HUDEP-2 (cell line): ENCODE data around the gene OR4K2.
A peak's percentile ranks its signal among the peaks of the same experiment; 100 is the strongest.
"Not testable (repeated sequence)": the region's sequence is repeated elsewhere in the genome, so short reads cannot be mapped to it uniquely, and the experiment has no call there.

Source experiments
- DNase-seq, 76 experiments: peaks; one replicate each; lab custom pipeline; 2025; ENCODE audit not compliant: unreplicated experiment in 76 of 76; lab: John Stamatoyannopoulos, UW

The OR4K2 gene

GRCh38 chr14:19874842-19875241 lies at the start of gene OR4K2:
Gene OR4K2 (plus strand): TSS chr14:19875142. CDS start chr14:19876268, 1,126 bp downstream.
- DNase-seq = no peak

DNA sequence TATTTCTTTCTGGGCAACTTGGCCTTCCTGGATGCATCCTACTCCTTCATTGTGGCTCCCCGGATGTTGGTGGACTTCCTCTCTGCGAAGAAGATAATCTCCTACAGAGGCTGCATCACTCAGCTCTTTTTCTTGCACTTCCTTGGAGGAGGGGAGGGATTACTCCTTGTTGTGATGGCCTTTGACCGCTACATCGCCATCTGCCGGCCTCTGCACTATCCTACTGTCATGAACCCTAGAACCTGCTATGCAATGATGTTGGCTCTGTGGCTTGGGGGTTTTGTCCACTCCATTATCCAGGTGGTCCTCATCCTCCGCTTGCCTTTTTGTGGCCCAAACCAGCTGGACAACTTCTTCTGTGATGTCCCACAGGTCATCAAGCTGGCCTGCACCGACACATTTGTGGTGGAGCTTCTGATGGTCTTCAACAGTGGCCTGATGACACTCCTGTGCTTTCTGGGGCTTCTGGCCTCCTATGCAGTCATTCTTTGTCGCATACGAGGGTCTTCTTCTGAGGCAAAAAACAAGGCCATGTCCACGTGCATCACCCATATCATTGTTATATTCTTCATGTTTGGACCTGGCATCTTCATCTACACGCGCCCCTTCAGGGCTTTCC lies 47.2 kb upstream of the OR4K2 start:
- not testable (repeated sequence) for DNase-seq

DNA sequence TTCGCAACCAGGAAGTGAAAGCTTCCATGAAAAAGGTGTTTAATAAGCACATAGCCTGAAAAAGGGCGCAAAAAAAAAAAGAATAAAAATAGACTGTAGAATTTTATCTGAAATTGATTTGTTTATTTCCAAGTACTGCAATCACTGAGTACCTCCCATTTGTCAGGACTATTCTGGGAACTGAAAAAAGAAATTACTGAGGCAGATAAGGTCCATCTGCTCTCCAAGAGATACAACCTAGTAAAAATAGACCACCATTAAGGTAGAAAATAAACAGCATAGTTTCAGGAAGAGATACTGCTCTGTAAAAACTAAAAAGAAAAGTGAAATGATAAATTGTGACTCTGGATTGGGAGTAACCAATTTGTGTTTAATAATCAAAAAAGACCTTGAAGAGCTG lies 46.6 kb upstream of the OR4K2 start:
- no peak for DNase-seq

DNA sequence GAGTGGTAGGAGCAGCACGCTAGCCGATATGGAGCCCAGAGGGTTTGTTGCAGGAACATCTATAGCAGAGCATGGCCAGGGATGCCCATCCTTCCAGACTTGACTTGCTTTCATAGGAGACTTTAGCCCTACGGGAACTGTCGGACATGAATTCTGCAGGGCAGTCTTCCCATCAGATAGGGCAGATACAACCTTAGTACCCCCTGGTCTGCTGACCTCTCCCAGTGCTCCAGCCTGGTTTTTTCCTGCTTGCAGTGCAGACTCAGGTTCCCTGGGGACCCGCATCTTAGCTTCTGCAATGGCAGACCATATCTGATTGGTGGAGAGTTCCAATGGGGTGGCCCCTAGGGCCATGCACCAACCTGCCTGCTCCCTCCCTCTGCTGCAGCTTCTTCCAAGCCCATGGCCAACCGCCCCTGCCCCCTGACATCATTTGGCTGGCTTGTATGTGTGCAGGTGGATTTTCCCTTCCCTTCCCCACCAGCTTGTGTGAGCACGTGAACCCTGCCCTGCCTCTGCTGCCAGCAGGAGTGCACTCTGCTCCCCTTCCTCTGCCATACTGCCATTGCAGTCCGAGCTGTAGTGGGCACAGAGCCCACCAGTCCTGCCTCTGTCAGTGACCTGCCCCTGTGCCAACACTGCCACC lies 40.6 kb upstream of the OR4K2 start:
- DNase-seq = not testable (repeated sequence)

GRCh38 chr14:19838433-19838832 lies 36.5 kb upstream of the OR4K2 start:
- no peak for DNase-seq

GRCh38 chr14:19851365-19851764 lies 23.6 kb upstream of the OR4K2 start:
- DNase-seq = no peak

DNA sequence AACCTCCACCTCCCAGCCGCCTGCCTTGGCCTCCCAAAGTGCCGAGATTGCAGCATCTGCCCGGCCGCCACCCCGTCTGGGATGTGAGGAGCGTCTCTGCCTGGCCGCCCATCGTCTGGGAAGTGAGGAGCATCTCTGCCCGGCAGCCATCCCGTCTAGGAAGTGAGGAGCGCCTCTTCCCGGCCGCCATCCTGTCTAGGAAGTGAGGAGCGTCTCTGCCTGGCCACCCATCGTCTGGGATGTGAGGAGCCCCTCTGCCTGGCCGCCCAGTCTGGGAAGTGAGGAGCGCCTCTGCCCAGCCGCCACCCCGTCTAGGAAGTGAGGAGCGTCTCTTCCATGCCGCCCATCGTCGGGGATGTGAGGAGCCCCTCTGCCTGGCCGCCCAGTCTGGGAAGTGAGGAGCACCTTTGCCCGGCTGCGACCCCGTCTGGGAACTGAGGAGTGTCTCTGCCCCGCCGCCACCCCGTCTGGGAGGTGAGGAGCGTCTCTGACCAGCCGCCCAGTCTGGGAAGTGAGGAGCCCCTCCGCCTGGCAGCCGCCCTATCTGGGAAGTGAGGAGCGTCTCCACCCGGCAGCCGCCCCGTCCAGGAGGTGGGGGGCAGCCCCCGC lies 8.8 kb upstream of the OR4K2 start:
- not testable (repeated sequence) for DNase-seq

DNA sequence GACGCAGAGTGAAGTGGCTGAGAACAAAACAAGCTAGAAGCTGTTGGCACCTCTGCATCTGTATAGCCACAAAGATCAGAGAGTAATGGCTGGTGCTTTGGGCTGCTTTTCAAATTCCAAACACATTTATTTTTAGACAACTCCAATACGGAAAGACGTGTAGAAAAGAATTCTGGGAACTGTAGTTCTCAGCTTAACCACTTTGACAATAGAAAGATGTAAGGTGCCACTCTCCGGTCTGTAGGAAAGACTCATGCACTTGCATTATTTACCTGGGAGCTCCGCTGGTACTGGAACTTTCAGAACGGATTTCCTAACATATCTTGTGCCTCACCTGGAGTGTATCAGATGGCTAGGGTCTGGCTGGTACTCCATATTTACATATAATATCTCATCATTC lies 1.8 kb upstream of the OR4K2 start:
- no peak for DNase-seq

- peak in 9 of 76 experiments; percentile 1 to 38 (median 7) for DNase-seq
Observed at GRCh38 chr14:19878029-19878642, 3.2 kb downstream of the OR4K2 start.

GRCh38 chr14:19895282-19895681 lies 20.3 kb downstream of the OR4K2 start:
- no peak for DNase-seq

- DNase-seq = no peak
Observed at GRCh38 chr14:19900999-19901398, 26.1 kb downstream of the OR4K2 start.

GRCh38 chr14:19902409-19902808 lies 27.5 kb downstream of the OR4K2 start:
- DNase-seq = no peak

DNA sequence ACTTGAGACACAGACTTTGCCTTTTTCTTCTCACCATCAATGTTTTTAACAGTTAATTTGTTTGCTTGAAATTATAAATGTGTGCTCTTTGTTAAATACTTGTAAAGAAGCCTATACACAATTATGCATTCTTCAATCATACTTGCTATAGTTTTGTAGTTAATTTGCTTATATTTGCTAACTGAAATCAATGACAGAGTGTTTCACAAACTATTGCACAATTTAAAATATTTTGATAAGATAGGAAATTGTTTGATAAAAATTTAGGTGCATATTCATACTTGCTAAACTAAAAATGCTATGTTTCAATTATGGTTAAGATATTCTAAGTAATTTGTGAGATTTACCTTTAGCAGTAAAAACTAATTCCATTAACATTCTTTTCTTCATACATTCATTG lies 31.7 kb downstream of the OR4K2 start:
- DNase-seq = no peak

DNA sequence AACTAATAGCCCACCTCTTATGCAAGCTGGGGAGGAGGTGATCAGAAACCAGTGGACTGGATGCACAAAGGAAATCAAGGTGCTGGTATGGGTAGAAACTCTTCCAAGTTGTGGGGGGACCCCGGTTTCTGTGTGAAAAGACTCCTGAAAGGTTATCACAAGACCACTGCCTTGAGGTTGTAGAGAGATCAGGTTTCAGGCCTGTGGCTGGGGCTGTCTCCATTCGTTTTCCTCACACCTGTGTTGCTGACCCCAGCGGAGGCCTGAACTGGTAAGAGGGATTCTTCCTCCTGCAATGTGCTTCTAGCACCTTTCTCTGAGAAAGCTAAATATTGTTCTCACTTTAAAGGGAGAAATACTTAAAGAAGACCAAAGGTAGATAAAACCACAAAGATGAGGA lies 36.2 kb downstream of the OR4K2 start:
- no peak for DNase-seq

GRCh38 chr14:19917243-19917642 lies 42.3 kb downstream of the OR4K2 start:
- DNase-seq = no peak

DNA sequence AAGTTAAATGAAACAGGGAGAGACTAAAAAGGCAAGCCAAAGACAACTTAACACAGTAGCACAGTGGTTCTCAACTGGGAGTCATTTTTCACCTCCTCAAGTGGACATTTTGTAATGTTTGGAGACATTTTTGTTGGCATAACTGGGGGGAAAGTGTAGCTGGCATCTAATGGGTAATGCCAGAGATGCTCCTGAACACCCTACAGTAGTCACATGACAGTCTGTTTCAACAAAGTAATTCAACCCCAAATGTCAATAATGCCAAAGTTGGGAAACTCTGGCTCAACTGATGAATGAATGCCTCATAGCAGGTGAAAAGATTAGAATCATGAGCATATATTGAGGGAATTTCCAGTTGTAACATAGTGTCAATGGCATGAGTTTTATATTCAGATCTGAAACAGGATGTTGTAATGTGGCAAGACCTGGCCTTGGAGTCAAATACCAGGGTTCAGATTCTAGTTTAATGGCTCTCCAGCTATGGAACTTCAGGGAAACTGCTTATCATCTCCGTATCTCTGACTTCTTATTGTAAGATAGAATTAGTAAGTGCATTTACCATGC lies 43.1 kb downstream of the OR4K2 start:
- DNase-seq = no peak

- DNase-seq = no peak
Observed at GRCh38 chr14:19918553-19919264, 43.8 kb downstream of the OR4K2 start.

DNA sequence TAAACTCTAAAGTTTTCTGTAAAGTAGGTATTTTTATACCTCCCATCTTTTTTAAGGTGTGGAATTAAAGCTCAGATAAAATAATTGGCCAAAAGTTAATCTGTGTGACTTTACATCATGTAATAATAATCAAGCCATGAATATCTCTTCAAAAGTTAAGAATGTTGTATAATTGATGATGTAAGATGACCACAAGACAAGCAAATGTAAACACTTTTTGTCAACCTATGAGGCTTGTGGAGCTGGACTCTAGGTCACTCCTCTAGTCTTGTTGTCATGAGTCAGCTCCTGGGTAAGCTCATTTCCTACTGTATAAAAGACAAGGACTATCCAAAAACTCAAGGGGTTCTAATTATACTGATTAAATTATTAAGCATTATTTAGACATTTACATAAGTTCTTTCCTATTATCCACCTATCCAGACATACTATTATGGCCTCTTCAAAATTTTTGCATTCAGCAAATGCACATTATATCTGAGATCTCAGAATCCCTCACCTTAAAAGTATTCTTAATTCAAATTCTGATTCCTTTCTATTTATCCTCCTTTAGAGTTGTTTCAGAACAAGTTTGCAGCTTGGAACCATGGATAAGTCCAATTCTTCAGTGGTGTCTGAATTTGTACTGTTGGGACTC lies 45.2 kb downstream of the OR4K2 start, which contains the start of gene OR4K5:
Gene OR4K5, plus strand, starts transcription at position 587 of the 637 bp plus-strand sequence. Its CDS starts 0 bp downstream, at position 587.
- DNase-seq = no peak

GRCh38 chr14:19930617-19931016 lies 55.7 kb downstream of the OR4K2 start, which contains the start of gene OR4K1:
Gene OR4K1 (plus strand): TSS chr14:19930917. CDS start chr14:19935667, 4,750 bp downstream.
- no peak for DNase-seq
